HL-60 (cell line): ENCODE results near the gene PAPPA.

ENCODE experiments used
- DNase-seq, 2 experiments: peaks; one replicate each; pipeline ENCODE4 v3.0.0-alpha.2; 2010 to 2020; ENCODE audit warnings: low read depth in 1 of 2, low spot score in 1 of 2
- H3K27ac ChIP-seq: fragments of 250-450 bp; sonication (Bioruptor Pico); replicated peaks from 2 replicates; pipeline ENCODE4 v1.5.1; 2020; ENCODE audit warnings: mild to moderate bottlenecking, moderate library complexity
- H3K27me3 ChIP-seq: fragments of 250-450 bp; sonication (Bioruptor Pico); 2 replicates; pipeline ENCODE4 v1.5.1; 2021; ENCODE audit warnings: mild to moderate bottlenecking, moderate library complexity; ENCODE audit not compliant: insufficient read depth, poor library complexity, severe bottlenecking
- H3K4me3 ChIP-seq: replicated peaks from 2 replicates; pipeline ENCODE4 v1.5.1; 2011; ENCODE audit warnings: mild to moderate bottlenecking, control low read depth, low read length; ENCODE audit not compliant: insufficient read depth
- CTCF ChIP-seq: IDR thresholded peaks from one replicate; pipeline ENCODE4 v1.5.1; 2011; ENCODE audit warnings: low read length, control low read depth, inconsistent platforms; ENCODE audit not compliant: insufficient read depth
- GABPA ChIP-seq: IDR thresholded peaks from 2 replicates; pipeline ENCODE4 v1.6.1; 2012; ENCODE audit warnings: low read depth
- POLR2AphosphoS5 ChIP-seq: IDR thresholded peaks from 2 replicates; pipeline ENCODE4 v1.6.1; 2012; ENCODE audit warnings: low read depth
- REST ChIP-seq: IDR thresholded peaks from 2 replicates; pipeline ENCODE4 v1.6.1; 2012; ENCODE audit warnings: low read depth; ENCODE audit not compliant: insufficient replicate concordance
- SPI1 ChIP-seq: IDR thresholded peaks from 2 replicates; pipeline ENCODE4 v1.6.1; 2012; ENCODE audit warnings: low read depth, mild to moderate bottlenecking, borderline replicate concordance

The PAPPA gene

GRCh38 chr9:116372081-116372673 is 218.6 kb downstream of the PAPPA start:
- no peak overlapping the region for H3K4me3 ChIP-seq
- TF ChIP-seq POLR2AphosphoS5 (no peak), CTCF (no peak), SPI1 (no peak), GABPA (no peak), REST (no peak)
- DNase-seq: no peak

GRCh38 chr9:116372786-116373185 is 219.2 kb downstream of the PAPPA start:
- no peak for DNase-seq
- TF ChIP-seq POLR2AphosphoS5 (no peak), GABPA (no peak), REST (no peak), CTCF (no peak), SPI1 (no peak)
- no peak overlapping the region for H3K27ac ChIP-seq
- no peak overlapping the region for H3K4me3 ChIP-seq
- no peaks in the 10 kb centered on the region for H3K27me3 ChIP-seq

More at GRCh38 chr9:116372081-116372673, 218.6 kb downstream of the PAPPA start:
- H3K27me3 ChIP-seq: no peaks in the 10 kb centered on the region
- H3K27ac ChIP-seq: no peak overlapping the region

GRCh38 chr9:116377179-116377798 is 223.7 kb downstream of the PAPPA start:
- Histone ChIP-seq H3K27me3 (no peaks in the 10 kb centered on the region), H3K27ac (no peak overlapping the region), H3K4me3 (no peak overlapping the region)
- TF ChIP-seq SPI1: no peak
- no peak for DNase-seq

- Histone ChIP-seq H3K27ac (no peak overlapping the region), H3K27me3 (no peaks in the 10 kb centered on the region), H3K4me3 (no peak overlapping the region)
- no peak for TF ChIP-seq REST
- TF ChIP-seq SPI1: no peak
- TF ChIP-seq POLR2AphosphoS5: no peak
- no peak for TF ChIP-seq GABPA
- no peak for TF ChIP-seq CTCF
- no peak for DNase-seq
These were observed 225.3 kb downstream of the PAPPA start for GRCh38 chr9:116378873-116379272.
